ENCODE data around the gene SOD1.

SOD1 gene

GRCh38 chr21:31614705-31615104, 44.8 kb upstream of the SOD1 start (continued):
- no peak for TF ChIP-seq ZNF2 (tag by site-specific recombination; IDR thresholded peaks at IDR 0.05)
- no peak for TF ChIP-seq ZNF521 (tag by site-specific recombination; IDR thresholded peaks at IDR 0.05)
- no peak for TF ChIP-seq ZBTB1 (tag by site-specific recombination; IDR thresholded peaks at IDR 0.05)
- no peak for TF ChIP-seq GLIS2 (tag by site-specific recombination; IDR thresholded peaks at IDR 0.05)
- TF ChIP-seq ZSCAN5A (tag by site-specific recombination; IDR thresholded peaks at IDR 0.05), result no peak

- POLR2A ChIA-PET, result no interaction called here
- Histone ChIP-seq H3K4me3 (ENCODE audit: low read depth, low read length) (no peak overlapping the region), H3K36me3 (ENCODE audit: control insufficient read depth in 2 of 2, insufficient read depth in 1 of 2, low read length in 2 of 2) (no peaks in the 10 kb centered on the region), H3K9me3 (ENCODE audit: control insufficient read depth, insufficient read depth, low read depth, low read length) (no peaks in the 10 kb centered on the region), H3K27ac (ENCODE audit: extremely low read depth, low read depth, low read length) (no peak overlapping the region), H3K4me1 (ENCODE audit: control insufficient read depth, insufficient read depth, low read length) (no peaks in the 10 kb centered on the region)
- TF ChIP-seq MZF1 (tag by site-specific recombination; IDR thresholded peaks at IDR 0.05; ENCODE audit: borderline replicate concordance) (no peak), ZBTB21 (tag by site-specific recombination; IDR thresholded peaks at IDR 0.05) (no peak), ZNF404 (tag by site-specific recombination; IDR thresholded peaks at IDR 0.05) (no peak), REPIN1 (tag by site-specific recombination; IDR thresholded peaks at IDR 0.05; ENCODE audit: low read depth) (no peak), ZNF600 (tag by site-specific recombination; IDR thresholded peaks at IDR 0.05) (no peak), ZNF529 (tag by site-specific recombination; IDR thresholded peaks at IDR 0.05; ENCODE audit: insufficient replicate concordance) (no peak), ZNF544 (tag by site-specific recombination; IDR thresholded peaks at IDR 0.05) (no peak), RBAK (tag by site-specific recombination; IDR thresholded peaks at IDR 0.05) (no peak), ZNF701 (tag by site-specific recombination; IDR thresholded peaks at IDR 0.05) (no peak), ZNF473 (tag by site-specific recombination; IDR thresholded peaks at IDR 0.05) (no peak), ZNF677 (tag by site-specific recombination; IDR thresholded peaks at IDR 0.05) (no peak), ELK4 (IDR thresholded peaks at IDR 0.05; ENCODE audit: borderline replicate concordance, low read depth, low read length) (no peak), ZNF549 (tag by site-specific recombination; IDR thresholded peaks at IDR 0.05) (no peak), MYNN (tag by site-specific recombination; IDR thresholded peaks at IDR 0.05; ENCODE audit: borderline replicate concordance) (no peak), ZBTB8A (tag by site-specific recombination; IDR thresholded peaks at IDR 0.05) (no peak), ZNF624 (tag by site-specific recombination; IDR thresholded peaks at IDR 0.05) (no peak)
- CTCF ChIA-PET, result interaction anchor here (0.6 kb wide), 1 partner anchor 809 kb away, joined by 3 read pairs; no protein-coding TSS in a partner anchor
These were observed 43.3 kb upstream of the SOD1 start for GRCh38 chr21:31616216-31616615.

GRCh38 chr21:31618696-31619430, 40.6 kb upstream of the SOD1 start:
- Histone ChIP-seq H3K4me1 (ENCODE audit: control insufficient read depth, insufficient read depth, low read length) (no peaks in the 10 kb centered on the region), H3K9me3 (ENCODE audit: control insufficient read depth, insufficient read depth, low read depth, low read length) (no peaks in the 10 kb centered on the region), H3K36me3 (ENCODE audit: control insufficient read depth in 2 of 2, insufficient read depth in 1 of 2, low read length in 2 of 2) (no peaks in the 10 kb centered on the region), H3K4me3 (ENCODE audit: low read depth, low read length) (no peak overlapping the region), H3K27ac (ENCODE audit: extremely low read depth, low read depth, low read length) (no peak overlapping the region)
- ChIA-PET CTCF (interaction anchor here (0.6 kb wide), 1 partner anchor 674 kb away, joined by 4 read pairs; no protein-coding TSS in a partner anchor), POLR2A (interaction anchor here (0.6 kb wide), 1 partner anchor 1574 kb away, joined by 3 read pairs; no protein-coding TSS in a partner anchor)
- TF ChIP-seq ZNF600 (tag by site-specific recombination; IDR thresholded peaks at IDR 0.05), result no peak
- TF ChIP-seq PBX3 (CRISPR knock-in tag; IDR thresholded peaks at IDR 0.05), result no peak
- TF ChIP-seq SETDB1 (IDR thresholded peaks at IDR 0.05; ENCODE audit: insufficient read length, low read length), result no peak
- no peak for TF ChIP-seq ZNF184 (tag by site-specific recombination; IDR thresholded peaks at IDR 0.05)
- TF ChIP-seq ZNF266 (tag by site-specific recombination; IDR thresholded peaks at IDR 0.05; ENCODE audit: low read depth), result no peak
- TF ChIP-seq ZNF248 (tag by site-specific recombination; IDR thresholded peaks at IDR 0.05), result no peak
- TF ChIP-seq ZBTB20 (tag by site-specific recombination; IDR thresholded peaks at IDR 0.05), result no peak
- TF ChIP-seq KLF8 (tag by site-specific recombination; IDR thresholded peaks at IDR 0.05), result no peak
- no peak for TF ChIP-seq ZNF747 (tag by site-specific recombination; IDR thresholded peaks at IDR 0.05)
- TF ChIP-seq PATZ1 (tag by site-specific recombination; IDR thresholded peaks at IDR 0.05), result no peak
- TF ChIP-seq ZNF658 (tag by site-specific recombination; IDR thresholded peaks at IDR 0.05), result no peak

Measured in HEK293 (cell line).